SH-SY5Y (cell line): Measurements from ENCODE around the gene SLC25A48.

Experiments
- GATA2 ChIP-seq: IDR thresholded peaks from 2 replicates; pipeline ENCODE4 v1.6.1; 2011; ENCODE audit warnings: mild to moderate bottlenecking, low read depth, low read length
- GATA3 ChIP-seq: IDR thresholded peaks from 2 replicates; pipeline ENCODE4 v1.6.1; 2011; ENCODE audit warnings: low read depth, mild to moderate bottlenecking, low read length, moderate library complexity

- TF ChIP-seq GATA3, result no peak
- TF ChIP-seq GATA2, result no peak
These were observed 47.4 kb downstream of the SLC25A48 start for GRCh38 chr5:135881819-135882218.
